HepG2 (cell line): ENCODE measurements around the gene PHF10. TPM values are rescaled to one million over a fixed set of nuclear protein-coding genes. Genes with fewer than 3 reads are reported as not detected.
A peak's percentile ranks its signal among the peaks of the same experiment; 100 is the strongest.

Experiments
- BORCS8-MEF2B ChIP-seq: sonication (generic); formaldehyde crosslinking; IDR thresholded peaks from 2 replicates; pipeline ENCODE4 v1.8.0; 2022; ENCODE audit warnings: mild to moderate bottlenecking, missing genetic modification reagents
- ETV5 ChIP-seq: IDR thresholded peaks from 2 replicates; pipeline ENCODE4 v1.6.1; 2018; ENCODE audit warnings: missing biosample characterization, missing genetic modification reagents, inconsistent platforms, borderline replicate concordance
- ETV6 ChIP-seq: sonication (generic); formaldehyde crosslinking; conservative IDR thresholded peaks from 2 replicates; pipeline ENCODE4 v1.4.0; 2020; ENCODE audit warnings: missing genetic modification reagents
- FOXO1 ChIP-seq: sonication (generic); formaldehyde crosslinking; IDR thresholded peaks from 2 replicates; pipeline ENCODE4 v1.4.0; 2020; ENCODE audit warnings: missing genetic modification reagents
- GATA4 ChIP-seq: sonication (generic); IDR thresholded peaks from 2 replicates; pipeline ENCODE4 v1.6.1; 2016; ENCODE audit warnings: antibody characterized with exemption, low read depth, borderline replicate concordance
- HCFC1 ChIP-seq: fragments of 150-350 bp; IDR thresholded peaks from 2 replicates; pipeline ENCODE4 v1.6.1; 2014; ENCODE audit warnings: low read depth, low read length
- HNRNPLL ChIP-seq: fragments of 200-400 bp; formaldehyde crosslinking; IDR thresholded peaks from 2 replicates; pipeline ENCODE4 v1.6.1; 2017; ENCODE audit warnings: mild to moderate bottlenecking, low read depth, low read length; ENCODE audit not compliant: poor library complexity, severe bottlenecking
- LCORL ChIP-seq, 2 experiments: fragments of 450-650 bp in 1 of 2; sonication (generic) in 1 of 2; formaldehyde crosslinking in 1 of 2; IDR thresholded peaks; 2 replicates each; pipeline versions ENCODE4 v1.5.0 to v1.6.1; 2017 to 2020; ENCODE audit warnings: antibody characterized with exemption in 1 of 2, missing genetic modification reagents in 1 of 2
- MLLT10 ChIP-seq: sonication (generic); formaldehyde crosslinking; IDR thresholded peaks from 2 replicates; pipeline ENCODE4 v1.4.0; 2020; ENCODE audit warnings: missing genetic modification reagents
- MXD3 ChIP-seq: IDR thresholded peaks from 2 replicates; pipeline ENCODE4 v1.6.1; 2016; ENCODE audit warnings: mild to moderate bottlenecking, missing biosample characterization, missing genetic modification reagents
- TSC22D2 ChIP-seq: sonication (generic); formaldehyde crosslinking; IDR thresholded peaks from 2 replicates; pipeline ENCODE4 v1.5.1; 2020; ENCODE audit warnings: missing genetic modification reagents, mild to moderate bottlenecking, borderline replicate concordance
- ZBTB7B ChIP-seq: sonication (generic); formaldehyde crosslinking; IDR thresholded peaks from 2 replicates; pipeline ENCODE4 v1.4.0; 2020; ENCODE audit warnings: missing genetic modification reagents
- ZNF382 ChIP-seq: sonication (generic); formaldehyde crosslinking; IDR thresholded peaks from 2 replicates; pipeline ENCODE4 v1.5.0; 2020; ENCODE audit warnings: missing genetic modification reagents, mild to moderate bottlenecking, borderline replicate concordance
- ZNF619 ChIP-seq: sonication (generic); formaldehyde crosslinking; IDR thresholded peaks from 2 replicates; pipeline ENCODE4 v1.4.0; 2020; ENCODE audit warnings: mild to moderate bottlenecking, missing genetic modification reagents
- ZNF639 ChIP-seq: conservative IDR thresholded peaks from 2 replicates; pipeline ENCODE4 v1.6.1; 2018; ENCODE audit warnings: missing genetic modification reagents
- ZNF687 ChIP-seq: sonication (generic); formaldehyde crosslinking; IDR thresholded peaks from 2 replicates; pipeline ENCODE4 v1.5.1; 2020; ENCODE audit warnings: mild to moderate bottlenecking, missing genetic modification reagents, moderate library complexity
- polyA plus RNA-seq, 8 experiments: library from polyadenylated mRNA; depleted of rRNA in 3 of 8; stranded (reverse) in 7 of 8; unstranded in 1 of 8; fragments of >200 nt; fragmentation: Illumina TruSeq in 4 of 8; extraction: Trizol in 4 of 8; gene quantifications; 2 replicates each; pipeline versions ENCODE4 v1.2.1 to v1.2.3, GENCODE V29; 2011 to 2016; ENCODE audit warnings: low read depth in 4 of 8, missing spikeins in 1 of 8, mixed read lengths in 1 of 8; ENCODE audit not compliant: insufficient read depth in 1 of 8
- total RNA-seq, 5 experiments: library from RNA; depleted of rRNA; stranded (reverse); fragments of >200 nt; fragmentation: Illumina TruSeq; extraction: Trizol; gene quantifications; 2 replicates each; pipeline ENCODE4 v1.2.3, GENCODE V29; 2016; ENCODE audit warnings: low read depth in 1 of 5
- TF ChIP-seq, protein P1 (sequence below): IDR thresholded peaks from 2 replicates; pipeline ENCODE4 v1.6.1; 2012; ENCODE audit warnings: low read depth, low read length, improper control_type of control experiment
- TF ChIP-seq, protein P2 (sequence below): sonication (generic); formaldehyde crosslinking; IDR thresholded peaks from 2 replicates; pipeline ENCODE4 v1.8.0; 2022; ENCODE audit warnings: mild to moderate bottlenecking, missing genetic modification reagents; ENCODE audit not compliant: insufficient replicate concordance

PHF10 gene
- total and polyA plus RNA-seq, 2 of the 13 experiments (the other 11 are each of a cell fraction or from before 2014, with no cell fraction given) = 42.1 to 84.1 TPM

DNA sequence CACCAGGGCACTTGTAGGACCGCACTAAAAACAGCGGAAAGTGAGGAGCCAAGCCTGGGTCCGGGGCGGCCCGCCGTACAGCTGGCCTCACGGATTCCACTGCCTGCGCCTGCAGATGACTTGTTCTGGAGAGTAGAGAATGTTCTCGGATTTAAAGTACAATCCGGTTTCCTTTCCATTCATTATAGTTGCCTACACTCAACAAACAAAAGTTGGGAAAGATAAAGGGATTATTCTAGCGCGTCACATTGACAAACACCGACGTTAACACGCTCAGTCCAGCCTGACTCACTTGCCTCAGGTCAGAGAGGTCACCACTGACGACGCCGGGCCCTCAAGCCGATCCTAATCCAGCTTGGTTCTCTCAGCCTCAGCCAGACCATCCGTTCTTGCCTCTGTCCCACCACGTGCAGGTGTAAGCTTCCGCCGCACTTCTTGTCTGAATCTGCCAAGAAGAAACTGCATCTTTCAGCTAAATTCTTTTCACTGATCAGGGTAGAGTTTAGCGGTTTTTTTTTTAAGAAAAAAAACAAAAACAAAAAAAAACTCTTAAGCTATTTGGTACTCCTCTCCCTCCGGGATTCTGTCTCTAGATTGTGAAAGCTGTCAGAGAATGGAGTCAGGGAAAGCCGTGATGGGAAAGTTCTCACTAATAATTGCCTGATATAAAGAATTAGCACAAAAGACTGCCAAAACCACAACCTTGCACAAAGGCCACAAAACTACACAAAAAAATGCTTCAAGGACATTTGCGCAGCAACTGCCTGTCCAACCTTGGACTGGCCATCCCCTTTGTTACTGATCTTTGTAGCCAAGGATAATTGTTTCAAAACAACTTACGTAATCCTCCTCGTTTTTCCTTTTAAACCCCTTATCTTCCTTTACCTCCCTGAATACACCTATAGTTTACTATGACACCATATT lies 1.1 kb upstream of the PHF10 start (continued):
- TF ChIP-seq MLLT10 (CRISPR knock-in tag) = no peak
- no peak for TF ChIP-seq ETV6 (CRISPR knock-in tag)
- TF ChIP-seq HNRNPLL = peak; percentile 33
- TF ChIP-seq, protein P1, sequence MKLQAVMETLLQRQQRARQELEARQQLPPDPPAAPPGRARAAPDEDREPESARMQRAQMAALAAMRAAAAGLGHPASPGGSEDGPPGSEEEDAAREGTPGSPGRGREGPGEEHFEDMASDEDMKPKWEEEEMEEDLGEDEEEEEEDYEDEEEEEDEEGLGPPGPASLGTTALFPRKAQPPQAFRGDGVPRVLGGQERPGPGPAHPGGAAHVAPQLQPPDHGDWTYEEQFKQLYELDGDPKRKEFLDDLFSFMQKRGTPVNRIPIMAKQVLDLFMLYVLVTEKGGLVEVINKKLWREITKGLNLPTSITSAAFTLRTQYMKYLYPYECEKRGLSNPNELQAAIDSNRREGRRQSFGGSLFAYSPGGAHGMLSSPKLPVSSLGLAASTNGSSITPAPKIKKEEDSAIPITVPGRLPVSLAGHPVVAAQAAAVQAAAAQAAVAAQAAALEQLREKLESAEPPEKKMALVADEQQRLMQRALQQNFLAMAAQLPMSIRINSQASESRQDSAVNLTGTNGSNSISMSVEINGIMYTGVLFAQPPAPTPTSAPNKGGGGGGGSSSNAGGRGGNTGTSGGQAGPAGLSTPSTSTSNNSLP = peak; percentile 93
- TF ChIP-seq ZNF639 (CRISPR knock-in tag) = peak; percentile 75; the same call in 1 of the 2 replicates
- TF ChIP-seq LCORL (IDR thresholded peaks at IDR 0.05) = no peak
- TF ChIP-seq LCORL (CRISPR knock-in tag; IDR thresholded peaks at IDR 0.05) = peak; percentile 32
- no peak for TF ChIP-seq ZBTB7B (CRISPR knock-in tag)
- peak; percentile 99 for TF ChIP-seq FOXO1 (CRISPR knock-in tag)
- TF ChIP-seq, protein P2, sequence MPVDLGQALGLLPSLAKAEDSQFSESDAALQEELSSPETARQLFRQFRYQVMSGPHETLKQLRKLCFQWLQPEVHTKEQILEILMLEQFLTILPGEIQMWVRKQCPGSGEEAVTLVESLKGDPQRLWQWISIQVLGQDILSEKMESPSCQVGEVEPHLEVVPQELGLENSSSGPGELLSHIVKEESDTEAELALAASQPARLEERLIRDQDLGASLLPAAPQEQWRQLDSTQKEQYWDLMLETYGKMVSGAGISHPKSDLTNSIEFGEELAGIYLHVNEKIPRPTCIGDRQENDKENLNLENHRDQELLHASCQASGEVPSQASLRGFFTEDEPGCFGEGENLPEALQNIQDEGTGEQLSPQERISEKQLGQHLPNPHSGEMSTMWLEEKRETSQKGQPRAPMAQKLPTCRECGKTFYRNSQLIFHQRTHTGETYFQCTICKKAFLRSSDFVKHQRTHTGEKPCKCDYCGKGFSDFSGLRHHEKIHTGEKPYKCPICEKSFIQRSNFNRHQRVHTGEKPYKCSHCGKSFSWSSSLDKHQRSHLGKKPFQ (CRISPR knock-in tag) = peak; percentile 10
- no peak; the same call in 1 of the 2 replicates for TF ChIP-seq BORCS8-MEF2B (CRISPR knock-in tag)
- TF ChIP-seq ZNF619 (CRISPR knock-in tag) = no peak
- no peak for TF ChIP-seq ZNF382
- 0 out of 2 replicates have a peak, but pooled peaks have one; percentile 29 for TF ChIP-seq TSC22D2 (CRISPR knock-in tag)
- TF ChIP-seq HCFC1 = no peak
- TF ChIP-seq GATA4 = no peak; the same call in 1 of the 2 replicates
- peak; percentile 91 for TF ChIP-seq ZNF687 (CRISPR knock-in tag)
- no peak; the same call in 1 of the 2 replicates for TF ChIP-seq ETV5 (CRISPR knock-in tag)
- TF ChIP-seq MXD3 (CRISPR knock-in tag) = 0 out of 2 replicates have a peak, but pooled peaks have one; percentile 71
